Liver (tissue), 9 donors: ENCODE measurements around the gene TOPBP1. TPM values are rescaled to one million over a fixed set of nuclear protein-coding genes. Genes with fewer than 3 reads are reported as not detected.

Experiments
- DNase-seq: peaks from one replicate; pipeline ENCODE4 v3.0.0-alpha.2; 2017; ENCODE audit warnings: low spot score
- H3K27ac ChIP-seq, 2 donors: one replicate each; pipeline ENCODE4 v1.7.0; 2013; ENCODE audit warnings: inconsistent platforms in 2 of 2, low read length in 2 of 2, control low read depth in 1 of 2, low read depth in 1 of 2, mild to moderate bottlenecking in 1 of 2
- H3K27me3 ChIP-seq, 4 donors: one replicate each; pipeline versions ENCODE4 v1.6.1 to v1.7.0; 2013; ENCODE audit warnings: low read length in 3 of 4, inconsistent platforms in 1 of 4, mild to moderate bottlenecking in 1 of 4, moderate library complexity in 1 of 4; ENCODE audit not compliant: control insufficient read depth in 4 of 4, insufficient read depth in 4 of 4
- H3K36me3 ChIP-seq, 4 donors: one replicate each; pipeline versions ENCODE4 v1.6.1 to v1.7.0; 2013; ENCODE audit warnings: low read length in 3 of 4, mild to moderate bottlenecking in 3 of 4, low read depth in 1 of 4, moderate library complexity in 1 of 4; ENCODE audit not compliant: control insufficient read depth in 4 of 4, insufficient read depth in 3 of 4
- H3K4me1 ChIP-seq, 4 donors: one replicate each; pipeline versions ENCODE4 v1.6.1 to v1.7.0; 2013; ENCODE audit warnings: low read length in 3 of 4, mild to moderate bottlenecking in 3 of 4, moderate library complexity in 1 of 4; ENCODE audit not compliant: control insufficient read depth in 4 of 4, insufficient read depth in 4 of 4
- H3K4me3 ChIP-seq, 3 donors: one replicate each; pipeline versions ENCODE4 v1.6.1 to v1.7.0; 2013; ENCODE audit warnings: low read length in 3 of 3, control low read depth in 1 of 3, low read depth in 1 of 3, mild to moderate bottlenecking in 1 of 3
- H3K9ac ChIP-seq, 2 donors: one replicate each; pipeline ENCODE4 v1.7.0; 2013; ENCODE audit warnings: low read length in 2 of 2, mild to moderate bottlenecking in 2 of 2, moderate library complexity in 2 of 2, control low read depth in 1 of 2, low read depth in 1 of 2
- H3K9me3 ChIP-seq, 4 donors: one replicate each; pipeline versions ENCODE4 v1.6.1 to v1.7.0; 2013; ENCODE audit warnings: low read length in 3 of 4; ENCODE audit not compliant: control insufficient read depth in 4 of 4
- ATF3 ChIP-seq: IDR thresholded peaks from 2 replicates; pipeline ENCODE4 v1.6.1; 2016; ENCODE audit warnings: antibody characterized with exemption
- CTCF ChIP-seq: fragments of 150-350 bp; IDR thresholded peaks from 2 replicates; pipeline ENCODE4 v1.5.1; 2017; ENCODE audit warnings: improper control_type of control experiment, low read depth, low read length; ENCODE audit not compliant: missing input control
- EGR1 ChIP-seq, 2 donors: IDR thresholded peaks; 2 replicates each; pipeline ENCODE4 v1.6.1; 2016 to 2018; ENCODE audit warnings: antibody characterized with exemption in 2 of 2, low read depth in 2 of 2
- FOXA2 ChIP-seq: IDR thresholded peaks from 2 replicates; pipeline ENCODE4 v1.6.1; 2016; ENCODE audit warnings: antibody characterized with exemption
- GABPA ChIP-seq, 2 donors: IDR thresholded peaks in 1 of 2; conservative IDR thresholded peaks in 1 of 2; 2 replicates each; pipeline ENCODE4 v1.6.1; 2016; ENCODE audit warnings: antibody characterized with exemption in 2 of 2, mild to moderate bottlenecking in 1 of 2, moderate library complexity in 1 of 2
- HNF4A ChIP-seq, 2 donors: conservative IDR thresholded peaks; 2 replicates each; pipeline ENCODE4 v1.6.1; 2016; ENCODE audit warnings: antibody characterized with exemption in 2 of 2, mild to moderate bottlenecking in 2 of 2
- HNF4G ChIP-seq: IDR thresholded peaks from 2 replicates; pipeline ENCODE4 v1.6.1; 2016; ENCODE audit warnings: antibody characterized with exemption
- MAX ChIP-seq: IDR thresholded peaks from 2 replicates; pipeline ENCODE4 v1.6.1; 2016; ENCODE audit warnings: antibody characterized with exemption
- NR2F2 ChIP-seq: IDR thresholded peaks from 2 replicates; pipeline ENCODE4 v1.6.1; 2016; ENCODE audit warnings: antibody characterized with exemption
- RAD21 ChIP-seq, 2 donors: IDR thresholded peaks; 2 replicates each; pipeline ENCODE4 v1.6.1; 2016; ENCODE audit warnings: antibody characterized with exemption in 2 of 2, mild to moderate bottlenecking in 2 of 2
- REST ChIP-seq: IDR thresholded peaks from 2 replicates; pipeline ENCODE4 v1.6.1; 2016; ENCODE audit warnings: antibody characterized with exemption, mild to moderate bottlenecking
- RXRA ChIP-seq, 2 donors: IDR thresholded peaks; 2 replicates each; pipeline ENCODE4 v1.6.1; 2017 to 2018; ENCODE audit warnings: antibody characterized with exemption in 2 of 2, mild to moderate bottlenecking in 1 of 2
- TAF1 ChIP-seq: conservative IDR thresholded peaks from 2 replicates; pipeline ENCODE4 v1.6.1; 2016; ENCODE audit warnings: antibody characterized with exemption, mild to moderate bottlenecking
- YY1 ChIP-seq: IDR thresholded peaks from 2 replicates; pipeline ENCODE4 v1.6.1; 2016; ENCODE audit warnings: antibody characterized with exemption, mild to moderate bottlenecking
- ZBTB33 ChIP-seq: IDR thresholded peaks from 2 replicates; pipeline ENCODE4 v1.6.1; 2016; ENCODE audit warnings: antibody characterized with exemption
- WGBS: extraction: QIAGEN DNeasy Blood & Tissue Kit; methylation state at CpG from one replicate; pipeline ENCODE4 v1.1.7; 2013; 5-methylcytosine and 5-hydroxymethylcytosine counted together
- polyA plus RNA-seq, 2 donors: library from polyadenylated mRNA; stranded (reverse) in 1 of 2; unstranded in 1 of 2; fragments of 200-250 nt in 1 of 2; fragments of >200 nt in 1 of 2; fragmentation: Nextera tagmentation in 1 of 2; extraction: Ambion mirVana in 1 of 2; gene quantifications; one replicate each; pipeline versions ENCODE4 v1.2.1 to v1.2.3, GENCODE V29; 2013 to 2015
- total RNA-seq, 2 donors: library from RNA; depleted of rRNA; stranded (reverse); fragments of >200 nt; gene quantifications; one replicate each; pipeline ENCODE4 v1.2.3, GENCODE V29; 2014
- donor health status: healthy.
- donor health status: healthy.
- donor health status: healthy.
- donor health status: healthy.
- donor health status: healthy.

Gene TOPBP1
- total and polyA plus RNA-seq, 4 donors: 3.3 to 22.9 (median 8.7) TPM

GRCh38 chr3:133595341-133595740, 66.4 kb downstream of the TOPBP1 start:
- DNase-seq: no peak
- Histone ChIP-seq H3K4me1 (no peaks in the 10 kb centered on the region), H3K27ac (no peak overlapping the region), H3K9ac (no peak overlapping the region), H3K9me3 (no peaks in the 10 kb centered on the region), H3K27me3 (no peaks in the 10 kb centered on the region), H3K4me3 (no peak overlapping the region), H3K36me3 (peaks cover 0 to 1% (median 0%) of the 10 kb centered on the region in 4 donors)
- 90% methylated on average over 1 of the region's 1 CpG for WGBS
- TF ChIP-seq HNF4A (conservative IDR thresholded peaks at IDR 0.05) (no peak), HNF4G (no peak), ATF3 (no peak), FOXA2 (no peak), YY1 (no peak), TAF1 (no peak), RAD21 (IDR thresholded peaks at IDR 0.05) (no peak), RXRA (IDR thresholded peaks at IDR 0.05) (no peak), REST (no peak), CTCF (no peak), GABPA (IDR thresholded peaks at IDR 0.05 in 1 of 2, conservative IDR thresholded peaks at IDR 0.05 in 1 of 2) (no peak)

GRCh38 chr3:133593243-133593642, 68.5 kb downstream of the TOPBP1 start:
- Histone ChIP-seq H3K27ac (no peak overlapping the region), H3K27me3 (no peaks in the 10 kb centered on the region), H3K36me3 (peaks cover 0 to 7% (median 2%) of the 10 kb centered on the region in 4 donors), H3K9ac (no peak overlapping the region), H3K4me3 (no peak overlapping the region), H3K4me1 (peaks cover 0 to 10% (median 9%) of the 10 kb centered on the region in 4 donors), H3K9me3 (no peaks in the 10 kb centered on the region)
- 93% methylated on average over 2 of the region's 2 CpGs for WGBS
- DNase-seq: no peak
- no peak for TF ChIP-seq RAD21 (IDR thresholded peaks at IDR 0.05)
- TF ChIP-seq RXRA (IDR thresholded peaks at IDR 0.05): no peak
- TF ChIP-seq NR2F2: no peak
- TF ChIP-seq FOXA2: no peak
- TF ChIP-seq EGR1 (IDR thresholded peaks at IDR 0.05; ENCODE audit: low read depth in 2 of 2): no peak
- no peak for TF ChIP-seq MAX
- no peak for TF ChIP-seq ZBTB33
